H1 (cell line): ENCODE measurements around the gene CDK19. TPM values are rescaled to one million over a fixed set of nuclear protein-coding genes. Genes with fewer than 3 reads are reported as not detected.
A peak's percentile ranks its signal among the peaks of the same experiment; 100 is the strongest.

ENCODE experiments used
- CTCF ChIA-PET: fragments of 300-600 bp; sonication (Branson Sonifier 250); formaldehyde crosslinking; loops from one replicate; lab custom pipeline; 2021; ENCODE audit not compliant: partially characterized antibody; lab: Charles Lee
- POLR2A ChIA-PET: fragments of 300-600 bp; sonication (Branson Sonifier 250); formaldehyde crosslinking; loops from one replicate; lab custom pipeline; 2021; ENCODE audit warnings: inconsistent platforms; ENCODE audit not compliant: partially characterized antibody; lab: Charles Lee
- DNase-seq, 2 experiments: peaks; one replicate each; pipeline versions ENCODE4 v3.0.0 to v3.0.0-alpha.2; 2010 to 2022; ENCODE audit warnings: low spot score in 2 of 2, low read depth in 1 of 2, mixed read lengths in 1 of 2
- FAIRE-seq: peaks from 2 replicates; lab custom pipeline; 2011; peaks lifted over from hg19 to GRCh38; lab: Jason Lieb, UNC
- H2AFZ ChIP-seq: 2 replicates; pipeline ENCODE4 v1.8.1; 2012; ENCODE audit warnings: low read length, inconsistent platforms
- H2AK5ac ChIP-seq: 2 replicates; pipeline ENCODE4 v1.6.1; 2013; ENCODE audit warnings: low read depth, low read length
- H2BK120ac ChIP-seq: replicated peaks from 2 replicates; pipeline ENCODE3; 2013; ENCODE audit warnings: low read depth, low read length, inconsistent platforms
- H2BK12ac ChIP-seq: 2 replicates; pipeline ENCODE4 v1.6.1; 2013; ENCODE audit warnings: low read depth, low read length
- H2BK15ac ChIP-seq: 2 replicates; pipeline ENCODE4 v1.6.1; 2013; ENCODE audit warnings: low read length
- H2BK20ac ChIP-seq: 2 replicates; pipeline ENCODE4 v1.6.1; 2013; ENCODE audit warnings: low read length
- H2BK5ac ChIP-seq: 2 replicates; pipeline ENCODE4 v1.6.1; 2013; ENCODE audit warnings: low read depth, low read length
- H3K14ac ChIP-seq: 2 replicates; pipeline ENCODE4 v1.6.1; 2013; ENCODE audit warnings: inconsistent platforms; ENCODE audit not compliant: insufficient read length
- H3K18ac ChIP-seq: 2 replicates; pipeline ENCODE4 v1.6.1; 2013; ENCODE audit warnings: low read length; ENCODE audit errors: extremely low read depth
- H3K23ac ChIP-seq: 2 replicates; pipeline ENCODE4 v1.6.1; 2013; ENCODE audit warnings: inconsistent platforms; ENCODE audit not compliant: insufficient read length
- H3K23me2 ChIP-seq: 2 replicates; pipeline ENCODE4 v1.6.1; 2013; ENCODE audit warnings: low read depth, low read length
- H3K27ac ChIP-seq: 2 replicates; pipeline ENCODE4 v1.6.1; 2011; ENCODE audit warnings: low read depth, low read length, inconsistent platforms
- H3K27me3 ChIP-seq, 4 experiments: replicated peaks in 1 of 4; 1 replicate in 1 of 4; 2 replicates in 3 of 4; pipeline versions ENCODE4 v1.6.1 to v1.8.1; 2011 to 2013; ENCODE audit warnings: low read length in 3 of 4, mild to moderate bottlenecking in 3 of 4, inconsistent platforms in 2 of 4, mixed read lengths in 2 of 4, moderate library complexity in 1 of 4; ENCODE audit not compliant: control insufficient read depth in 3 of 4, insufficient read depth in 3 of 4; ENCODE audit errors: extremely low read depth in 1 of 4
- H3K36me3 ChIP-seq, 4 experiments: 2 replicates each; pipeline versions ENCODE4 v1.6.1 to v1.8.1; 2011 to 2013; ENCODE audit warnings: mild to moderate bottlenecking in 4 of 4, low read length in 3 of 4, moderate library complexity in 2 of 4, control low read depth in 1 of 4, inconsistent platforms in 1 of 4; ENCODE audit not compliant: insufficient read depth in 4 of 4, control insufficient read depth in 2 of 4
- H3K4ac ChIP-seq: replicated peaks from 2 replicates; pipeline ENCODE3; 2013; ENCODE audit warnings: low read length, low read depth, mixed read lengths, inconsistent platforms; ENCODE audit not compliant: insufficient read length
- H3K4me1 ChIP-seq, 4 experiments: replicated peaks in 1 of 4; 1 replicate in 1 of 4; 2 replicates in 3 of 4; pipeline versions ENCODE4 v1.6.1 to v1.8.1; 2011 to 2013; ENCODE audit warnings: low read length in 3 of 4, inconsistent platforms in 2 of 4, mixed read lengths in 1 of 4; ENCODE audit not compliant: insufficient read depth in 4 of 4, control insufficient read depth in 3 of 4
- H3K4me2 ChIP-seq, 2 experiments: 2 replicates each; pipeline versions ENCODE4 v1.6.1 to v1.8.1; 2011 to 2013; ENCODE audit warnings: low read depth in 2 of 2, low read length in 2 of 2, control low read depth in 1 of 2, inconsistent platforms in 1 of 2, mild to moderate bottlenecking in 1 of 2; ENCODE audit not compliant: insufficient read depth in 1 of 2
- H3K4me3 ChIP-seq, 4 experiments: fragments of 200-600, 300-600 bp in 1 of 4; sonication (generic), shearing (Covaris generic), sonication (Bioruptor Twin) in 1 of 4; 2 replicates each; pipeline versions ENCODE4 v1.5.1 to v1.8.1; 2011 to 2016; ENCODE audit warnings: low read length in 4 of 4, low read depth in 3 of 4, control low read depth in 2 of 4, inconsistent platforms in 2 of 4, mild to moderate bottlenecking in 2 of 4, mixed read lengths in 1 of 4, moderate library complexity in 1 of 4; ENCODE audit not compliant: insufficient read depth in 2 of 4; ENCODE audit errors: extremely low read depth in 1 of 4
- H3K56ac ChIP-seq: replicated peaks from 2 replicates; pipeline ENCODE3; 2013; ENCODE audit warnings: low read depth, mild to moderate bottlenecking, mixed read lengths, low read length, inconsistent platforms; ENCODE audit not compliant: insufficient read length
- H3K79me1 ChIP-seq: 2 replicates; pipeline ENCODE4 v1.6.1; 2013; ENCODE audit warnings: low read depth, low read length, control low read depth
- H3K79me2 ChIP-seq, 2 experiments: 2 replicates each; pipeline versions ENCODE4 v1.6.1 to v1.8.1; 2012 to 2013; ENCODE audit warnings: low read length in 2 of 2, mild to moderate bottlenecking in 2 of 2, inconsistent platforms in 1 of 2; ENCODE audit not compliant: insufficient read depth in 2 of 2, control insufficient read depth in 1 of 2
- H3K9ac ChIP-seq, 4 experiments: replicated peaks in 1 of 4; 1 replicate in 1 of 4; 2 replicates in 3 of 4; pipeline versions ENCODE4 v1.6.1 to v1.8.1; 2011 to 2013; ENCODE audit warnings: low read depth in 3 of 4, low read length in 3 of 4, control low read depth in 2 of 4, mild to moderate bottlenecking in 2 of 4, moderate library complexity in 2 of 4, inconsistent platforms in 1 of 4; ENCODE audit errors: extremely low read depth in 1 of 4
- H3K9me3 ChIP-seq, 2 experiments: 2 replicates each; pipeline versions ENCODE4 v1.6.1 to v1.8.1; 2012 to 2013; ENCODE audit warnings: mild to moderate bottlenecking in 2 of 2, moderate library complexity in 2 of 2, control low read depth in 1 of 2, inconsistent platforms in 1 of 2, low read depth in 1 of 2, low read length in 1 of 2, mixed read lengths in 1 of 2; ENCODE audit not compliant: insufficient read depth in 2 of 2
- H4K20me1 ChIP-seq, 2 experiments: replicated peaks in 1 of 2; 2 replicates each; pipeline versions ENCODE3 to v1.8.1; 2011 to 2013; ENCODE audit warnings: inconsistent platforms in 2 of 2, low read length in 2 of 2, mild to moderate bottlenecking in 1 of 2; ENCODE audit not compliant: insufficient read depth in 2 of 2, control insufficient read depth in 1 of 2
- H4K5ac ChIP-seq: 2 replicates; pipeline ENCODE4 v1.6.1; 2013; ENCODE audit warnings: low read length, low read depth, mixed read lengths, inconsistent platforms; ENCODE audit not compliant: insufficient read length
- H4K8ac ChIP-seq: 2 replicates; pipeline ENCODE4 v1.8.0; 2013; ENCODE audit warnings: mild to moderate bottlenecking, moderate library complexity, low read length, inconsistent platforms; ENCODE audit not compliant: insufficient read depth; ENCODE audit errors: extremely low read depth
- H4K91ac ChIP-seq: replicated peaks from 2 replicates; pipeline ENCODE3; 2013; ENCODE audit warnings: low read length, mixed read lengths, inconsistent platforms; ENCODE audit not compliant: insufficient read length
- EP300 ChIP-seq, 2 experiments: IDR thresholded peaks; 1 replicate in 1 of 2; 2 replicates in 1 of 2; pipeline ENCODE4 v1.6.1; 2011 to 2012; ENCODE audit warnings: low read depth in 2 of 2, low read length in 2 of 2, mild to moderate bottlenecking in 2 of 2, borderline replicate concordance in 1 of 2, inconsistent platforms in 1 of 2, moderate library complexity in 1 of 2
- NANOG ChIP-seq: IDR thresholded peaks from 2 replicates; pipeline ENCODE4 v1.6.1; 2011; ENCODE audit warnings: low read length, low read depth, mild to moderate bottlenecking, inconsistent platforms; ENCODE audit not compliant: insufficient read depth, poor library complexity, severe bottlenecking
- WGBS, 2 experiments: shearing (Covaris generic) in 1 of 2; methylation state at CpG; one replicate each; pipeline versions ENCODE4 v1.1.6 to v1.1.7; 2013 to 2015; ENCODE audit warnings: low lambda C conversion rate in 2 of 2, mixed read lengths in 2 of 2, inconsistent platforms in 1 of 2, low coverage in 1 of 2, missing lambda C conversion rate in 1 of 2; ENCODE audit not compliant: insufficient replicate concordance in 2 of 2, insufficient coverage in 1 of 2, insufficient read length in 1 of 2; ENCODE audit errors: extremely low coverage in 1 of 2, missing lambda C conversion rate in 1 of 2; 5-methylcytosine and 5-hydroxymethylcytosine counted together
- polyA plus RNA-seq, 7 experiments: library from polyadenylated mRNA; depleted of rRNA in 3 of 7; stranded (reverse) in 5 of 7; unstranded in 2 of 7; fragments of >200 nt in 5 of 7; fragments of 200-250 nt in 2 of 7; gene quantifications; 1 replicate in 5 of 7; 2 replicates in 1 of 7; 4 replicates in 1 of 7; pipeline versions ENCODE4 v1.2.1 to v1.2.3, GENCODE V29; 2011 to 2013; ENCODE audit warnings: missing spikeins in 2 of 7, mixed read lengths in 2 of 7
- total RNA-seq: library from RNA; stranded (reverse); fragmentation: NEBNext Ultra II Directional; extraction: Animal tissue kit (Norgen Biotek cat#: 25700); gene quantifications from 2 replicates; pipeline ENCODE4 v1.2.1, GENCODE V29; 2021

Gene CDK19
- total and polyA plus RNA-seq, 2 of the 8 experiments (the other 6 are each of a cell fraction or from before 2014, with no cell fraction given) = 4.9 to 12.6 TPM

DNA sequence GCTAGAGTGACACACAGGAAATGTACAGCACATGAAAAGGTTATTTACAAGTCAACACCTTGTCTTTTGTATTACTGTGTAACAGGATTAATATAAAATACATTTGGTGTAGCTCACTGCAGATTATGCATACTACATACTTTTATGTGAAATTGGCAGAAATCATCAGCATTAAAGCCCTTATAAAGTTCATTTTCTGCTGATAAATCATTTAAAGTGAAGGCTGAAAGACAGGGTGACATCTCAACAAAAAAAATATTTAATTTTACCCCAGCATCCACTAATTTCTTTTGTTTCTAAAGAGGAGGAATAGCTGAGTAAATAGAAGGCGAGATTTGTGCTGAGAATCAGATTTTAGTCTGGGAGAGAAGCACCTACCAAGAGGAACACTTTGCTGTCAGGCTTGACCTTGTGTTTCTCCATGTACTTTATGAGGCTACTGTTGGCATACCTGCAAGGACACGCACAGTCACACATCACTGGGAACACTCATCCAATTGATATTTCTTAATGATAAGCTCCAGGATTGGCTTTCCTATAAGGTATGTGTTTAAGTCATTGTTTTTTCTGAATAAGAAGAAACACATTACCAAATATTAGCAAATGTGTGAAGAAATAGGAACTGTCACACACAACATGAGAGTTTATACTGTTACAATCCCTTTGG, 192.2 kb downstream of the CDK19 start:
- 95% methylated on average over 2 of the region's 2 CpGs; no CpG with 5 or more reads in 1 of the 2 experiments for WGBS, 2 experiments
- DNase-seq (no peak), FAIRE-seq (no peak)
- Histone ChIP-seq H3K79me1 (no peaks in the 10 kb centered on the region), H3K36me3 (peaks cover 4 to 13% (median 6%) of the 10 kb centered on the region in 4 experiments; a peak in 5 of 8 replicates), H2AFZ (no peak overlapping the region), H3K27ac (no peak overlapping the region), H2BK15ac (no peak overlapping the region), H3K23me2 (no peaks in the 10 kb centered on the region), H3K23ac (no peak overlapping the region), H3K4me1 (peaks cover 0 to 2% (median 0%) of the 10 kb centered on the region in 4 experiments; a peak in 3 of 7 replicates), H3K4me3 (no peak overlapping the region), H3K4me2 (no peak overlapping the region), H2BK120ac (no peak overlapping the region), H4K8ac (no peak overlapping the region), H2BK12ac (no peak overlapping the region), H4K91ac (no peak overlapping the region), H3K56ac (no peak overlapping the region), H2BK5ac (no peak overlapping the region), H3K27me3 (no peaks in the 10 kb centered on the region), H2BK20ac (no peak overlapping the region), H3K4ac (no peak overlapping the region), H3K79me2 (no peaks in the 10 kb centered on the region), H4K20me1 (no peaks in the 10 kb centered on the region), H4K5ac (no peak overlapping the region), H3K9me3 (no peaks in the 10 kb centered on the region), H3K14ac (no peak overlapping the region), H3K18ac (no peak overlapping the region), H2AK5ac (no peak overlapping the region), H3K9ac (peak overlapping the region in 1 of 4 experiments; percentile 8; a peak in 1 of 7 replicates)
- ChIA-PET POLR2A (no interaction called here), CTCF (interaction anchor here (0.6 to 1.3 kb wide), 2 partner anchors 95 to 112 kb away, joined by 3 read pairs; no protein-coding TSS in a partner anchor)
- TF ChIP-seq NANOG (no peak), EP300 (IDR thresholded peaks at IDR 0.05; ENCODE audit: borderline replicate concordance in 1 of 2, low read depth in 2 of 2, low read length in 2 of 2) (no peak)
